Osteoblast (primary cell): ENCODE data around the gene TICAM2. TPM values are rescaled to one million over a fixed set of nuclear protein-coding genes. Genes with fewer than 3 reads are reported as not detected.

Experiments used
- DNase-seq: peaks from one replicate; pipeline ENCODE4 v3.0.0; 2011; ENCODE audit warnings: low spot score, mixed read lengths; ENCODE audit not compliant: insufficient read length; ENCODE audit errors: missing footprints
- H2AFZ ChIP-seq: 2 replicates; pipeline ENCODE4 v1.6.0; 2011; ENCODE audit warnings: mild to moderate bottlenecking, low read length
- H3K27ac ChIP-seq: 2 replicates; pipeline ENCODE4 v1.5.1; 2011; ENCODE audit warnings: mild to moderate bottlenecking, low read depth, low read length, moderate library complexity
- H3K27me3 ChIP-seq: 2 replicates; pipeline ENCODE4 v1.6.0; 2012; ENCODE audit warnings: mild to moderate bottlenecking, control low read depth, inconsistent platforms, low read length, moderate library complexity; ENCODE audit not compliant: insufficient read depth
- H3K36me3 ChIP-seq: 2 replicates; pipeline ENCODE4 v1.5.1; 2011; ENCODE audit warnings: mild to moderate bottlenecking, low read length, control low read depth, moderate library complexity; ENCODE audit not compliant: insufficient read depth
- H3K4me1 ChIP-seq: 2 replicates; pipeline ENCODE4 v1.5.1; 2011; ENCODE audit warnings: mild to moderate bottlenecking, low read length, control low read depth, moderate library complexity; ENCODE audit not compliant: insufficient read depth
- H3K4me2 ChIP-seq: 2 replicates; pipeline ENCODE4 v1.6.0; 2011; ENCODE audit warnings: mild to moderate bottlenecking, low read length; ENCODE audit not compliant: insufficient read depth
- H3K4me3 ChIP-seq: fragments of 200-600 bp; sonication (generic); 3 replicates; pipeline ENCODE4 v1.5.1; 2012; ENCODE audit warnings: mild to moderate bottlenecking, low read length, inconsistent platforms; ENCODE audit not compliant: insufficient read depth
- H3K79me2 ChIP-seq: 2 replicates; pipeline ENCODE4 v1.6.0; 2012; ENCODE audit warnings: mild to moderate bottlenecking, low read length, control low read depth, inconsistent platforms; ENCODE audit not compliant: insufficient read depth
- H3K9me3 ChIP-seq: 2 replicates; pipeline ENCODE4 v1.5.1; 2011; ENCODE audit warnings: low read depth, low read length, control low read depth
- H4K20me1 ChIP-seq: 2 replicates; pipeline ENCODE4 v1.6.0; 2012; ENCODE audit warnings: mild to moderate bottlenecking, low read length, control low read depth; ENCODE audit not compliant: insufficient read depth
- CTCF ChIP-seq: IDR thresholded peaks from 2 replicates; pipeline ENCODE4 v1.5.1; 2011; ENCODE audit warnings: mild to moderate bottlenecking, low read depth, low read length, moderate library complexity; ENCODE audit errors: extremely low read depth
- total RNA-seq: library from RNA; depleted of rRNA; stranded (reverse); fragments of >200 nt; gene quantifications from 2 replicates; pipeline ENCODE4 v1.2.3, GENCODE V29; 2012

TICAM2 gene
- total RNA-seq, 1 donor, result 6.9 TPM

GRCh38 chr5:115623658-115624057 is 21.4 kb upstream of the TICAM2 start:
- no peaks in the 10 kb centered on the region for H3K27me3 ChIP-seq
- no peak for DNase-seq
- H3K4me1 ChIP-seq, result peaks cover 24% of the 10 kb centered on the region
- no peaks in the 10 kb centered on the region for H3K9me3 ChIP-seq
- peaks cover 65% of the 10 kb centered on the region for H3K79me2 ChIP-seq
- peak overlapping the region; percentile 90 for H3K4me2 ChIP-seq
- H3K27ac ChIP-seq, result peak overlapping the region; percentile 93
- peaks cover 35% of the 10 kb centered on the region for H4K20me1 ChIP-seq
- peak overlapping the region; percentile 97 for H3K4me3 ChIP-seq
- peaks cover 17% of the 10 kb centered on the region for H3K36me3 ChIP-seq
- H2AFZ ChIP-seq, result no peak overlapping the region
- TF ChIP-seq CTCF, result no peak

DNA sequence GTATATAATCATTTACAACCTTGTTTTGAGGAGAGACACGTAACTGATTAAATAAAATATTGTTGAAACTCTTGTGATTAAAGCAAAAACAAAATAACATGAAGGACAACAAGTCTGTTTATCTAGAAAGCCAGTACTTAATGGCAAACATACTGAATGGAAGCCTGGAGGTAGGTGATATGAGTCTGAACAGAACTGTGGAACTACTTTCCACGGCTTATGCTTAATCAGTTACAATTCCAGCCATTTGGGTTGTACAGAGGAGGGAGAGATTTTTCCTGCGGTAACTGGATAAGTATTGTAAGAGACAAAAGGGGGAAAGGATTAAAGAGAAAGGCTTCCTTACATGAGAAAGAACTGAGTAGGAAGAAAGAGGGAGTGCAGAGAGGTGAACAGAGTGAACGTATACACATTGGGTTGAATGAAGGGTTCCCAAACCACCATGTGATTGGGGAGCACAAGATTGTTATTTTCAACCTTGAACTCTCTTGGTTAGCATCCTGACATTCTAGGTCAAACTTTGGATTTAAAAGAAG is 19.2 kb upstream of the TICAM2 start:
- H4K20me1 ChIP-seq, result peaks cover 35% of the 10 kb centered on the region
- H3K4me3 ChIP-seq, result no peak overlapping the region
- H3K4me1 ChIP-seq, result peaks cover 24% of the 10 kb centered on the region
- H3K27me3 ChIP-seq, result no peaks in the 10 kb centered on the region
- peak overlapping the region; percentile 29 for H3K4me2 ChIP-seq
- TF ChIP-seq CTCF, result no peak
- no peaks in the 10 kb centered on the region for H3K9me3 ChIP-seq
- no peak overlapping the region for H2AFZ ChIP-seq
- H3K79me2 ChIP-seq, result peaks cover 74% of the 10 kb centered on the region
- DNase-seq, result no peak
- H3K36me3 ChIP-seq, result peaks cover 23% of the 10 kb centered on the region
- peak overlapping the region; percentile 17 for H3K27ac ChIP-seq

GRCh38 chr5:115616892-115617291 is 14.6 kb upstream of the TICAM2 start:
- Histone ChIP-seq H3K79me2 (peaks cover 56% of the 10 kb centered on the region), H3K36me3 (peaks cover 42% of the 10 kb centered on the region), H3K9me3 (no peaks in the 10 kb centered on the region), H4K20me1 (peaks cover 7% of the 10 kb centered on the region), H3K27ac (no peak overlapping the region), H3K4me2 (no peak overlapping the region), H3K4me3 (no peak overlapping the region), H3K27me3 (no peaks in the 10 kb centered on the region), H2AFZ (no peak overlapping the region), H3K4me1 (no peaks in the 10 kb centered on the region)
- DNase-seq, result no peak
- TF ChIP-seq CTCF, result no peak

GRCh38 chr5:115616472-115616871 is 14.2 kb upstream of the TICAM2 start:
- H3K27me3 ChIP-seq, result no peaks in the 10 kb centered on the region
- no peaks in the 10 kb centered on the region for H3K4me1 ChIP-seq
- no peaks in the 10 kb centered on the region for H3K9me3 ChIP-seq
- peaks cover 56% of the 10 kb centered on the region for H3K79me2 ChIP-seq
- no peak for TF ChIP-seq CTCF
- no peak for DNase-seq
- no peak overlapping the region for H3K27ac ChIP-seq
- no peak overlapping the region for H2AFZ ChIP-seq
- H3K4me2 ChIP-seq, result no peak overlapping the region
- H3K4me3 ChIP-seq, result no peak overlapping the region
- H4K20me1 ChIP-seq, result peaks cover 5% of the 10 kb centered on the region
- H3K36me3 ChIP-seq, result peaks cover 42% of the 10 kb centered on the region
